Measurements from ENCODE around the gene CENPE.

CENPE gene

GRCh38 chr4:103086551-103086950 is 111.6 kb downstream of the CENPE start:
- TF ChIP-seq CTCF (IDR thresholded peaks at IDR 0.05), result no peak

GRCh38 chr4:103085555-103086196 is 112.5 kb downstream of the CENPE start:
- Histone ChIP-seq H3K4me3 (ENCODE audit: low read depth in 1 of 2, low read length in 1 of 2) (no peak overlapping the region), H3K4me1 (ENCODE audit: control insufficient read depth in 1 of 2, insufficient read depth in 1 of 2, low read depth in 1 of 2, low read length in 1 of 2) (no peaks in the 10 kb centered on the region), H3K9me3 (no peaks in the 10 kb centered on the region), H3K27me3 (no peaks in the 10 kb centered on the region), H3K27ac (no peak overlapping the region), H3K36me3 (no peaks in the 10 kb centered on the region)
- no peak for TF ChIP-seq CTCF (IDR thresholded peaks at IDR 0.05)

More at GRCh38 chr4:103086551-103086950, 111.6 kb downstream of the CENPE start:
- Histone ChIP-seq H3K9me3 (no peaks in the 10 kb centered on the region), H3K4me1 (ENCODE audit: control insufficient read depth in 1 of 2, insufficient read depth in 1 of 2, low read depth in 1 of 2, low read length in 1 of 2) (no peaks in the 10 kb centered on the region), H3K27me3 (no peaks in the 10 kb centered on the region), H3K4me3 (ENCODE audit: low read depth in 1 of 2, low read length in 1 of 2) (no peak overlapping the region), H3K27ac (no peak overlapping the region), H3K36me3 (no peaks in the 10 kb centered on the region)

GRCh38 chr4:103079621-103080020 is 118.5 kb downstream of the CENPE start:
- no peaks in the 10 kb centered on the region for H3K36me3 ChIP-seq
- peaks cover 14 to 16% of the 10 kb centered on the region in 2 experiments for H3K4me1 ChIP-seq (ENCODE audit: control insufficient read depth in 1 of 2, insufficient read depth in 1 of 2, low read depth in 1 of 2, low read length in 1 of 2)
- H3K27ac ChIP-seq, result no peak overlapping the region
- no peak for TF ChIP-seq CTCF (IDR thresholded peaks at IDR 0.05)
- H3K9me3 ChIP-seq, result no peaks in the 10 kb centered on the region
- H3K27me3 ChIP-seq, result peaks cover 26% of the 10 kb centered on the region
- no peak overlapping the region for H3K4me3 ChIP-seq (ENCODE audit: low read depth in 1 of 2, low read length in 1 of 2)

DNA sequence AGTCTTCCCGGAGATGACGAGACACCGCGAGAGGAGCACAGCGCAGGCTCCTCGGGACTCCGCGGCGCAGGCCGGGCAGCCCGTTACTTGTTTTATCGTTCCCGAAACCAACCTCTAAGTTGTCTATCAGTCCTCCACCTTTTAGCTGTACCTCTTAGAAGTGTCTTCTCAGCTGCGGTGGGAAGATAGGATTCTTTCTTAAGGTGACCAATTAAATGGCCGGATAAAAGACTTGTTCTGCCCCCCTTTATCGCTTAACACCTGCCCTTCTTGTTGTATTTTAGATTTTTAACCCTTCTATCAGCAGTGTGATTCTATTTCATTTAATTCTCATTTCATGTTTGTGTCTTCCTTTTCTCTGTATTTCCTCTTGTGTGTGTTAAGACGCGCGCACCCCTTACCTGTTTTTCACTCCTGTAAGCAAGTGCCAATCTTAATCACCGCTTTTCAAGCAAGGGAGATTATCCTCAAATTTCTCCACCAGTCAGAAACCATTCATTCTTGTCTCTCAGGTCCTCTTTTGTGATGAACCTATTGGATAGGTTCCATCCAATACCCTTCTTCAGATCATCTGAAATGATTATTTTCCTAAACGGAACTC is 121.3 kb downstream of the CENPE start, which contains the start of gene SLC9B2:
Gene SLC9B2, minus strand, starts transcription at position 15 of the 601 bp plus-strand sequence. CDS start 9,211 bp downstream, outside the sequence.
- TF ChIP-seq CTCF (IDR thresholded peaks at IDR 0.05), result no peak

DNA sequence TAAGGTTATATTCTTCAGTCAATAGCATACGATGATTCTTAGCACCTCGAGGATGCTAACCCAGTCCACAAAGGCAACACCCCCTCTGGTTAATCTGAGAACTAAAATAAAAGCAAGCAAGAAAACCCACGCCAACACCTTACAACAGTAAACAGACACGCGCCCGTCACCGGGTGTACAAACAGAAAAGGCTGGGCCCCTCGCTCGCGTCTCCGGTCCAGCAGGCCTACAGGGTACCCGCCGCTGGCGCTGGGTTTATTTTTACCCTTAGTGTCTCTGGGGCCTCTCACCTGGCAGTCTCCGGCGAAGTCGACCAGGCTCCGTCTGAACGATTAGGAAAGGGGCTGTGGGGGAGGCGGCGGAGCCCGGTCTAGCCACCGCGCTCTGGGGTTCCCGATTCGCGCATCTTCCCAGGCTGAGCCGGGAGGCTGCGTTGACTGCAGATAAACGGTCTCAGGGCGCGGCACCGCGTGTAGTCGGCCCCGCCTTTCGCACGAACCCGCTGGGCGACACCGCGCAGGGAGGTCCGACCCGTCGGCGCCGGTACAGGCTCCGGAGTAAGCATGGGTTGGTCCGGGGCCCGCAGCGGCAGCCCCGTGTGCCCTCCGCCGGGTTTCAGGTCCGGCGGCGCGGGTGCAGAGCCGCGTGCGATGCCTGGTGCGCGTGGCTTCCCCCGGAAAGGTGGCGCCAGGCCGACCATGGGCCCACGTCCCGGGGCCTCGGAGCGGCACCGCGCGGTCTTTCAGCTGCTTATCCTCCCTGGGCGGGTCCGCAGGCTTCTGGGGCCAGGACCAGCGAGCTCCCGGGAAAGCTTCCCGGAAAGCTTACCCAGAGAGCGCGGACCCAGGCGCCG is 122.0 kb downstream of the CENPE start:
- TF ChIP-seq CTCF (IDR thresholded peaks at IDR 0.05), result no peak
- peak overlapping the region; percentile 53 to 72 for H3K4me3 ChIP-seq (ENCODE audit: low read depth in 1 of 2, low read length in 1 of 2)
- H3K27me3 ChIP-seq, result peaks cover 26% of the 10 kb centered on the region
- no peaks in the 10 kb centered on the region for H3K9me3 ChIP-seq
- H3K36me3 ChIP-seq, result no peaks in the 10 kb centered on the region
- H3K4me1 ChIP-seq (ENCODE audit: control insufficient read depth in 1 of 2, insufficient read depth in 1 of 2, low read depth in 1 of 2, low read length in 1 of 2), result peaks cover 14 to 16% of the 10 kb centered on the region in 2 experiments
- no peak overlapping the region for H3K27ac ChIP-seq

More for the DNA sequence above, 121.3 kb downstream of the CENPE start, which contains the start of gene SLC9B2:
- H3K9me3 ChIP-seq, result no peaks in the 10 kb centered on the region
- no peak within 1 kb of the TSS for H3K27ac ChIP-seq
- H3K36me3 ChIP-seq, result no peaks in the 10 kb centered on the region
- H3K4me3 ChIP-seq (ENCODE audit: low read depth in 1 of 2, low read length in 1 of 2), result peak within 1 kb of the TSS; percentile 53 to 72
- peaks cover 26% of the 10 kb centered on the region for H3K27me3 ChIP-seq
- peaks cover 14 to 16% of the 10 kb centered on the region in 2 experiments for H3K4me1 ChIP-seq (ENCODE audit: control insufficient read depth in 1 of 2, insufficient read depth in 1 of 2, low read depth in 1 of 2, low read length in 1 of 2)

All from neutrophil (primary cell).